SJCRH30 (cell line): ENCODE measurements around the gene NCL. TPM values are rescaled to one million over a fixed set of nuclear protein-coding genes. Genes with fewer than 3 reads are reported as not detected.
A peak's percentile ranks its signal among the peaks of the same experiment; 100 is the strongest.

ENCODE experiments used
- DNase-seq, 2 experiments: peaks; one replicate each; pipeline ENCODE4 v3.0.0-alpha.2; 2015 to 2020
- H3K27ac ChIP-seq: fragments of 250-450 bp; sonication (Bioruptor Pico); 2 replicates; pipeline ENCODE4 v1.5.1; 2020; ENCODE audit warnings: mild to moderate bottlenecking, moderate library complexity
- H3K27me3 ChIP-seq: fragments of 250-450 bp; sonication (Bioruptor Pico); 2 replicates; pipeline ENCODE4 v1.5.1; 2020; ENCODE audit warnings: mild to moderate bottlenecking, moderate library complexity
- H3K36me3 ChIP-seq: fragments of 250-450 bp; sonication (Bioruptor Pico); 2 replicates; pipeline ENCODE4 v1.5.1; 2020; ENCODE audit warnings: mild to moderate bottlenecking, moderate library complexity
- H3K4me1 ChIP-seq: fragments of 250-450 bp; sonication (Bioruptor Pico); 2 replicates; pipeline ENCODE4 v1.5.1; 2020; ENCODE audit warnings: mild to moderate bottlenecking, moderate library complexity
- H3K4me3 ChIP-seq: fragments of 250-450 bp; sonication (Bioruptor Pico); 2 replicates; pipeline ENCODE4 v1.5.1; 2020; ENCODE audit warnings: mild to moderate bottlenecking, moderate library complexity
- H3K9me3 ChIP-seq: fragments of 250-450 bp; sonication (Bioruptor Pico); replicated peaks from 2 replicates; pipeline ENCODE4 v1.5.1; 2020; ENCODE audit warnings: mild to moderate bottlenecking, moderate library complexity
- total RNA-seq: library from RNA; depleted of rRNA; stranded (reverse); fragments of >200 nt; shearing (Covaris generic); gene quantifications from 2 replicates; pipeline ENCODE4 v1.2.3, GENCODE V29; 2014; rRNA removed

Gene NCL, protein sequence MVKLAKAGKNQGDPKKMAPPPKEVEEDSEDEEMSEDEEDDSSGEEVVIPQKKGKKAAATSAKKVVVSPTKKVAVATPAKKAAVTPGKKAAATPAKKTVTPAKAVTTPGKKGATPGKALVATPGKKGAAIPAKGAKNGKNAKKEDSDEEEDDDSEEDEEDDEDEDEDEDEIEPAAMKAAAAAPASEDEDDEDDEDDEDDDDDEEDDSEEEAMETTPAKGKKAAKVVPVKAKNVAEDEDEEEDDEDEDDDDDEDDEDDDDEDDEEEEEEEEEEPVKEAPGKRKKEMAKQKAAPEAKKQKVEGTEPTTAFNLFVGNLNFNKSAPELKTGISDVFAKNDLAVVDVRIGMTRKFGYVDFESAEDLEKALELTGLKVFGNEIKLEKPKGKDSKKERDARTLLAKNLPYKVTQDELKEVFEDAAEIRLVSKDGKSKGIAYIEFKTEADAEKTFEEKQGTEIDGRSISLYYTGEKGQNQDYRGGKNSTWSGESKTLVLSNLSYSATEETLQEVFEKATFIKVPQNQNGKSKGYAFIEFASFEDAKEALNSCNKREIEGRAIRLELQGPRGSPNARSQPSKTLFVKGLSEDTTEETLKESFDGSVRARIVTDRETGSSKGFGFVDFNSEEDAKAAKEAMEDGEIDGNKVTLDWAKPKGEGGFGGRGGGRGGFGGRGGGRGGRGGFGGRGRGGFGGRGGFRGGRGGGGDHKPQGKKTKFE
- total RNA-seq = 795 and 908 TPM in 2 replicates

DNA sequence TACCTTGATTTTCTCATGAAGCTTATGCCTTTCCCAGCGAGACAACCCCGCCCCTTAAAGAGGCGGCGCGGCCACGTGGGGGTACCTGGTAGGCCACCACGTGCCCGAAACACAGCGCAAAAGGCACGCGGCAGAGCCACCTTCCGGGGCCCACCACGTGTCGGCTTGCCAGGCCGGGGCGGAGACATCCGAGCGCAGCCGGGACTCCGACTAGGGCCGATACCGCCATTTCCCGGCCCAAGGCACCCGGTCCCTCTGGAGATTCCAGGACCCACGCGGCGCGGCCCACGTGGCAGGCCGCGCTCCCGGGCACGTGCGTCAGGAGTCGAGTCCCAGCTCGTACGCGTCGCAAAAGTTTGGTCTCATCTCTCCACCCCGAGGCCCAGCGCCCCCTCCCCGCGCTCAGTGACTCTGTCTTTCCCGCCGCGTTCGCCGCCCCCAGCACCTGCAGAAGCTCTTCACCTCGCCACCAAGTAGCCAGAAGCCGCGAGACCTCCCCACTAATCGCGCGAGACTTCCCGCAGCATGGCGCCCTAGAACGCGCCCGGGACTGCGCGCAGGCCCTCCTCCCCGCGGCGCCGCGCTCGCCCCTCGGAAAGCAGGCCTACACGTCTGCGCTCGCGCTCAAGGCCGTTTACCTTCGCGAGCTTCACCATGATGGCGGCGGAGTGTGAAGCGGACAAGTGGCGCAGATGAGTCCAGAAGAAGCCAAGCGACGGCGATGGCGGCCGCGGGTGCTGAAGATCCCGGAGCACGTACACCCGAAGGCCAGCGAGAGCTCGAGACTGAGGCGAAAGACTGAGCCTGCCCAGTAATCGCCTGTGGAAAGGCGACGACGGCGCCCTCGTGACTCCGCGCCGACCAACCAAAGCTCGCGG lies at the start of gene NCL:
NCL (minus strand) TSS at position 787 of the 878 bp plus-strand sequence; CDS start at position 656, 131 bp downstream.
- Histone ChIP-seq H3K27me3 (no peaks in the 10 kb centered on the region), H3K9me3 (no peaks in the 10 kb centered on the region), H3K27ac (peak within 1 kb of the TSS; percentile 96), H3K4me1 (peaks cover 17% of the 10 kb centered on the region), H3K36me3 (peaks cover 51% of the 10 kb centered on the region), H3K4me3 (peak within 1 kb of the TSS; percentile 92)
- peak; percentile 83 to 86 for DNase-seq

DNA sequence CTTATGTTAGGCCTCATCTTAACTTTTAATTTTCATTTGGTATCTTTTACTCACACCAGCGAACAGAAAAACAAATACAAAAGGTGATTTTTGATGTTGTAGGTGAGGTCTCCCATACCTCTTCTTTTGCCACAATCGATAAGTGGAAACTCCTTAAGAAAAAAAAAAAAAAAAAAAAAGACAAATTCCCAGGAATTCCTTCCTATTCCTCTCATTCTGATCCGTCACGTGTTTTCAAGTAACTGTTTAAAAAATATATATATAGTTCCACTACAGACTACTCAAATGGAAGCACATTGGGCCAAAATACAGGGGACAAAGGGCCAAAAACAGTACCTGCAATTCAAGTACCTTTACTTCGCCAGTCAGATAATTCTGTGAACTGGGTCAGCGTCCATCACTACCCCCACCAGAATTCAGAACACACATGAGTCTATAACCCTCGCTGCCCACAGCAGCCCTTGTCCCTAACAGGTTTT lies 49.5 kb upstream of the NCL start:
- H3K4me1 ChIP-seq = peaks cover 4% of the 10 kb centered on the region; the same call in 1 of the 2 replicates
- H3K27me3 ChIP-seq = no peaks in the 10 kb centered on the region
- peak overlapping the region; percentile 75 for H3K27ac ChIP-seq
- DNase-seq = no peak
- H3K9me3 ChIP-seq = no peaks in the 10 kb centered on the region
- no peaks in the 10 kb centered on the region for H3K36me3 ChIP-seq
- H3K4me3 ChIP-seq = peak overlapping the region; percentile 78

DNA sequence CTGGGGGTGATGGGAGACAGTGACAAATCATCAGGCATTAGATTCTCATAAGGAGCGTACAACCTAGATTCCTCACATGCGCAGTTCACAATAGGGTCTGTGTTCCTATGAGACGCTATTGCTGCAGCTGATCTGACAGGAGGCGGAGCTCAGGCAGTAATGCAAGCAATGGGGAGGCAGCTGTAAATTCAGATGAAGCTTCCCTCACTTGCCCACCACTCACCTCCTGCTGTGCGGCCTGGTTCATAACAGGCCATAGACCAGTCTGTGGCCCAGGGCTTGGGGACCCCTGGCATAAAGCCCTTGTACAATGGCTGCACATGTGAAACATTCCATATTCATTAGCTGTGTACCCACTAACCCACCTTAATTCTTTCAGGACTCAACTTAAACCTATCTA lies 47.9 kb upstream of the NCL start:
- Histone ChIP-seq H3K4me3 (no peak overlapping the region), H3K36me3 (no peaks in the 10 kb centered on the region), H3K9me3 (no peaks in the 10 kb centered on the region), H3K4me1 (peaks cover 4% of the 10 kb centered on the region; the same call in 1 of the 2 replicates), H3K27me3 (no peaks in the 10 kb centered on the region), H3K27ac (no peak overlapping the region)
- peak; percentile 62 to 63 for DNase-seq

DNA sequence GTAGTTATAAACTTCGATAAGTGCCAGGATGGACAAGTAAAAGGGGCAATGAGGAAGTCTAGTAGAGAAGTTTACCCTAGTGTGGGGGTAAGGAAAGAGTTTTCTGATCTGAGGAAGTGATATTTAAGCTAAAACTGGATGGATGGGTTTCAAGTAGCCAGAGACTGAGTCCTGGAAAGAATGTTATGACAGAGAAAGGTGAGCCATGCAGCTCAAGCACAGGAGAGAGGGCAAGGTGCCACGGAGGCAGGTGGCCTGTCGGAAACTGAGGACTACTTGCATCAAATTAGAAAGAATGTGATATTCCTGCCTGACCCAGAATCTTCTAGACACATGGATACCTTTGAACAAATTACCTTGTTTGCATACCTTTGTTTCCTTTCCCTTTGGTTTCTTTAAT lies 39.5 kb upstream of the NCL start:
- Histone ChIP-seq H3K27ac (no peak overlapping the region), H3K27me3 (no peaks in the 10 kb centered on the region), H3K36me3 (no peaks in the 10 kb centered on the region), H3K4me1 (no peaks in the 10 kb centered on the region), H3K4me3 (no peak overlapping the region), H3K9me3 (no peaks in the 10 kb centered on the region)
- no peak for DNase-seq

DNA sequence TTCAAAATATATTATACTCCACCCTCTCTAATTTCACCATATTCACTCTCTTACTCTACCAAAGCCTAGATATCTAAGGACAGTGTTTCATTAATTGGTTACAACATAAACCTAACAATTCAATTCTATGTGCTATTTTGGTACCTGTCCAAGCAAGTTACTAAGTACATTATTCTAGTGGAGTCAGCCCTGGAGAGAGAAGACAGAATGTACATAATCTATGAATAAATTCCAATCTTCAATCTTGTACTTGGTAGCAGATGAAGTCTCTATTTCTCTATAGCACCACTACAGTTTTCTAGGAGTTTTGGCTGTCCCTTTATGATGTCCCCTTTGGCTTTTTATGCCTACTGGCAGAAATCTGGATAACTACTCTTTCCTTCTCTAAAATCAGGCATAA lies 38.3 kb upstream of the NCL start:
- H3K27ac ChIP-seq = no peak overlapping the region
- no peak overlapping the region for H3K4me3 ChIP-seq
- no peaks in the 10 kb centered on the region for H3K4me1 ChIP-seq
- no peak for DNase-seq
- H3K36me3 ChIP-seq = no peaks in the 10 kb centered on the region
- no peaks in the 10 kb centered on the region for H3K27me3 ChIP-seq
- H3K9me3 ChIP-seq = no peaks in the 10 kb centered on the region

DNA sequence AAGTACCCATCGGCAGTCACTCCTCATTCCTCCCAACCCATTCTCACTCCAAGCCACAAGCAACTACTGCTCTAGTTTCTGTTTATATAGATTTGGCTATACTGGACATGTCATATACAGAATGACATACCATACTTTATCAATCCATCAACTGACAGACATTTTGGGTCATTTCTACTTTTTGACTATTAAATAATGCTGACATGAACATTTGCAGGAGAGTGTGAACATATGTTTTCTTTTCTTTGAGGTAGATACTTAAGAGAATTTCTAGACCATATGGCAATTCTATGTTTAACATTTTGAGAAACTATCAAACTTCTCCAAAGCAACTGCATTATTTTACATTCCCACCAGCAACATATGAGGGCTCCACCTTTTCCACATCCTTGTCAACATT lies 33.4 kb upstream of the NCL start:
- DNase-seq = no peak
- Histone ChIP-seq H3K4me3 (no peak overlapping the region), H3K36me3 (no peaks in the 10 kb centered on the region), H3K9me3 (no peaks in the 10 kb centered on the region), H3K4me1 (no peaks in the 10 kb centered on the region), H3K27ac (no peak overlapping the region), H3K27me3 (no peaks in the 10 kb centered on the region)

DNA sequence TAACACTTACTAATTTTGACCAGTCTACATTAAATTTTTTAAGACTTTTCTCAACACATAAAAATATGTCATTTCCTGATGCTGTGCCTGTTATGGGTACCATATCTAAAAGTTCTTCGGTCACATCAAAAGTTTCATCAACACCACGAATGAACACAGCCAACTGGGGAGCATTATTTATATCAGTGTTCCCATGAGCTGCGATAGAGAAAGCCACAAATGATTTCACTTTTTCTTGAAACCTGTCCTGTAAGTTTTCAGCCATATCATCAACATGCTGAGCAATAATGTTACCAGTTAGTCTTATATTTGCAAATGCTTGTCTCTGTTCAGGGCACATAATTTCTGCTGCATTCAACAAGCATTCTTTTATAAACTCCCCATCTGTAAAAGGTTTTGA lies 30.4 kb upstream of the NCL start:
- Histone ChIP-seq H3K27ac (no peak overlapping the region), H3K9me3 (no peaks in the 10 kb centered on the region), H3K27me3 (no peaks in the 10 kb centered on the region), H3K36me3 (no peaks in the 10 kb centered on the region), H3K4me3 (no peak overlapping the region), H3K4me1 (no peaks in the 10 kb centered on the region)
- no peak for DNase-seq

DNA sequence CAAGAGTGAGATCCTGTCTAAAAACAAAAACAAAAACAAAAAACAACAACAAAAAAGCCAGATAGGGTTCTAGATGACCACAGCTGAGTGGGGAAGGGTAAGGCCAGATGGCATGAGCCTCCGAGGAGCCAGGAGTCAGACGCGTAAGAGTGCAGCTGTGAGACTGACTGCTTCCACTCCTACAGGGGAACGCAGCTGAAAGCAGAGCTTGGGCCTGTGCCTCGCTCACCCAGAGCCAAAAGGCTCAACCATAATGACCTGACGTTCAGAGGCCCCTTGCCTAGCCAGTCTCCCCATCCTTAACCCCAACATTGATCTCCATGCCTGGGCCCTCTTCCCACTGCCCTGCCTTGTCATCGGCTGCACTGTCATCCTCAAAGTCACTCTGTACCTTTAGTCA lies 26.5 kb upstream of the NCL start:
- no peak for DNase-seq
- Histone ChIP-seq H3K36me3 (no peaks in the 10 kb centered on the region), H3K27ac (no peak overlapping the region), H3K4me1 (no peaks in the 10 kb centered on the region), H3K27me3 (no peaks in the 10 kb centered on the region), H3K4me3 (no peak overlapping the region), H3K9me3 (no peaks in the 10 kb centered on the region)

DNA sequence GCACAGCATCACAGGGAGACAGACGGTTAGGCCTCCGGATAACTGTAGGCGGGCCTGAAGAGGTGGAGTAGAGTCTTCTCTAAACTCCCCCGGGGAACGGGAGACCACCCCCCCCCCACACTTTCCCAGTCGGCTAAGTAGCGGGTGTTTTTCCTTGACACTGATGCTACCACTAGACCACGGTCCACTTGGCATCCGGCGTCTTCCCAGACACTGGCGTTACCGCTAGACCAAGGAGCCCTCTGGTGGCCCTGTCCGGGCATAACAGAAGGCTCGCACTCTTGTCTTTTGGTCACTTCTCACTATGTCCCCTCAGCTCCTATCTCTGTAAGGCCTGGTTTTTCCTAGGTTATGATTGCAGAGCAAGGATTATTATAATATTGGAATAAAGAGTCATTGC lies 25.7 kb upstream of the NCL start:
- Histone ChIP-seq H3K4me1 (no peaks in the 10 kb centered on the region), H3K36me3 (no peaks in the 10 kb centered on the region), H3K4me3 (no peak overlapping the region), H3K27ac (no peak overlapping the region), H3K9me3 (no peaks in the 10 kb centered on the region), H3K27me3 (no peaks in the 10 kb centered on the region)
- DNase-seq = no peak

DNA sequence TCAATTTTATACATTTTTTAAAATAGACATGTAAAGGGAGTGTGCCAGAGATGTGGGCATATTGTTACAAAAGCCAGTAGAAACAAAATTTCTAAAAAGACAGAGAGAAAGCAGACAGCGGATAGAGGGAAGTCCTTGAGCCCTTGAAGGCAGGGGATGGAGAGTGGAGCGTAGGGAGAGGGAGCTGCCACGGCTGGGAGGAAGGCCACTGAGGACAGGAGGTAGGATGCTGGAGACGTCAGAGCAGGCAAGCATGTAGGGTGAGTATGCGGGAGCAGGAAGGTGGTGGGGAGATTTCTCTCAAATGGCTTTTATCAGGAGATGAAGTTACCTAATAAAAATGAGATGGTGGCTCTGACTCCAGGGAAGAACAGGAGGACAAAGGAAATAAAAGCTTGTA lies 24.0 kb upstream of the NCL start:
- Histone ChIP-seq H3K4me3 (no peak overlapping the region), H3K27me3 (no peaks in the 10 kb centered on the region)

DNA sequence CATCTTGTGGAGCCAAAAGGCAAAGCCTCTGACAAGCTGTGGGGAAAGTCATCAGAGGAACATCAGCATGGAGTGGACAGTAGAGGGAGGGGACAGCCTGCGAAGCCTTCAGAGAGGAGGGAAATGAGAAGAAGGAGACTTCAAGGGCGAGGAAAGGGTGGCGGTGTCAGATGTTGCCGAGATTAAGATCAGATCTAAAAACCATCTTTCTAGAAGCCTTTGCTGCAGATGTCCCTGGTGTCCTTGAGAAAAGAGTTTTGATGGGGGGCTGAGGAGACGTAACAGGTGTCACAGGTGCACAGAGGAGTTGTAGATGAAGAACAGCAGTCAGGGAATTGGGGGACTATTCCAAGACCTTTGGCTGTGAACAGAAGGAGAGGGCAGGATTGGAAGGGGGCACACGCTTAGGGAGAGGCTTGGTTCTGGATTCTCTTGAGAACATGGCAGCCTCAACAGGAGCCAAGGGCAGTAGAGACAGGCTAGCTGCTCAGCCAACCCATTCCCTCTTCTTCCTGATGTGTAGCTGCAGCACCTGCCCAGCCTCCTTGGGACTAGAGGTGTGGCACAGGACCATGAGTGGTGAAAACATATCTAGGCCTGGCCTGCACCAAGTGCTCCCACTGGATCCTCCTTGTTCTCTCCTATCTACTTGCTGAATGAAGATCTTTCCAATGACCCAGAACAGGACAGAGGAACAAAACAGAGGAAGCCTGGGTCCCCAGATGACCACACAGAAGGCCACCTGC lies 22.7 kb upstream of the NCL start:
- no peak for DNase-seq
- H3K27ac ChIP-seq = no peak overlapping the region
- no peaks in the 10 kb centered on the region for H3K36me3 ChIP-seq
- H3K27me3 ChIP-seq = no peaks in the 10 kb centered on the region
- no peaks in the 10 kb centered on the region for H3K4me1 ChIP-seq
- no peak overlapping the region for H3K4me3 ChIP-seq
- no peaks in the 10 kb centered on the region for H3K9me3 ChIP-seq

More for the DNA sequence above, 24.0 kb upstream of the NCL start:
- no peaks in the 10 kb centered on the region for H3K4me1 ChIP-seq
- no peaks in the 10 kb centered on the region for H3K9me3 ChIP-seq
- DNase-seq = no peak
- no peak overlapping the region for H3K27ac ChIP-seq
- no peaks in the 10 kb centered on the region for H3K36me3 ChIP-seq

DNA sequence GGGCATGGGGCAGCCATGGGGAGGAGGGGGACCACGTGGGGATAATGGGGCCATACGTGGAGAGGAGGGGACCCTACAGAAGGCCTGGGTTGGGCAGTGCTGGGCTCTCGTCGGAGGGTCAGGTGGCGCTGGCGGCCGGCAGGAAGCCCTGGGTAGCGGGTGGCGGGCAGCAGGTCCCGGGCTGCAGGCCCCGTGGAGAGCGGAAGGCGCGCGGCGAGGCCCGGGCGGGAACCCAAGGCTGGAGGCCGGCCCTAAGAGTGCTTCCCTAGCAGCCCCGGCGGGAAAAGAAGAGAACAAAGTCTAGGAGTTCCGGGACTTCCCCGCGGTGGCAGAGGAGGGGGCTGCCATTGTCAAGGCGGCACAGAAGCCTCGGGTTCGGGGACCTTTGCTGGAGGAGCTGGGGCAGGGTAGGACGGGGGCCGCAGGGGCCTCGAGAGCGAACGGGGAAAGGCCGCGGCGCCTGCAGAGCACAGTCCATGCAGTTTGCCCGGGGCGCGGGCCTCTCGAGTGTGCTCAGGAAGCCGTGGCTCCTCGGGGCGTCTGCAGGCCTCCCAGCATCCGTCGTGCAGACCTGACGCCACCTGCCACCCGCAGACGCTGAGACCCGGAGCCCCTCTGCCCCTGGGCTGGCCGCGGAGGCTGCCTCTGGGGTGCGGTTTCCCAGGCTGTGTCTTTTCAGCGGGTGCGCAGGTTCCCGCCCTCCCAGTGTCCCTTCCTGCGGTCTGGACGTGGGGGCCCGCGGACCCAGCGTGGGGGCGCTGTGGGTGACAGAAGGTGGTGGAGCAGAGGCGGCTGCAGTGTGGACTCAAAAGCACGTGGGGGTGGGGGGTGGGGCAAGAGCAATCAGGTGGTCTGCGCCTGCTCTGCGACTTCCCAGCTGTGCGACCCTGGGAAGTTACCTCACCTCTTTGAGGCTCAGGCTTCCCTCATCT lies 19.4 kb upstream of the NCL start:
- H3K4me3 ChIP-seq = no peak overlapping the region
- H3K36me3 ChIP-seq = no peaks in the 10 kb centered on the region
- no peaks in the 10 kb centered on the region for H3K27me3 ChIP-seq
- DNase-seq = no peak
- no peaks in the 10 kb centered on the region for H3K4me1 ChIP-seq
- H3K9me3 ChIP-seq = no peaks in the 10 kb centered on the region
- H3K27ac ChIP-seq = no peak overlapping the region

DNA sequence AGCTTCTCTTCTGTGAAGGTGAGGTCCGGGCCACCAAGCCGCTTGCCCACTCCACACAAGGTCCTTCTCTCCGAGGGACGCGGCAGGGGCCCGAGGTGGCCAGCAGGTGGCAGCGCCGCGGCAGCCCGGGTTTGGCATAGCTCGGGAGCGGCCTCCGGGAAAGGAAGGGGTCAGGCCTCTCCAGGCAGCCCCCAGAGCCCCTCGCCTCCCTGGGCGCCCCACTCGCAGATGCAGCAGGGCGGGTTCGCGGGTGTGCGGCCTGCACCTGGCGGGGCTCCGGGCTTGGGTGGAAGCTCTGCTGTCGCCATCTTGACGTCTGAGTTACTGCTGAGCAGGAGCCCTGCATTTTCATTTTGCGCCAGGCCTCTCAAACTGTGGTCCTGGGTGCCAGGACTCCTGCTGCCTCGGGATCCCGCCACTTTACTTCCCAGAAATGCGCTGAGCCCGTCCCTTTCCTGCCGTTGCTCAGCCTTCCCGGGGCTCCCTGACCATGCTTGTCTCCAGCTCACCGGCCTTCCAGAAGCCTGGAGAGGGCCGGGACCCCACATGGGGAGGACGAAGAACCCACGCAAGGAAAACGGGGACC lies 18.6 kb upstream of the NCL start:
- no peak overlapping the region for H3K27ac ChIP-seq
- H3K4me3 ChIP-seq = no peak overlapping the region
- no peaks in the 10 kb centered on the region for H3K9me3 ChIP-seq
- H3K36me3 ChIP-seq = no peaks in the 10 kb centered on the region
- peak; percentile 45 to 52 for DNase-seq
- H3K4me1 ChIP-seq = no peaks in the 10 kb centered on the region
- no peaks in the 10 kb centered on the region for H3K27me3 ChIP-seq
